Measurements from ENCODE around the gene SCNN1G.

The SCNN1G gene

GRCh38 chr16:23156946-23157460 lies 25.5 kb upstream of the SCNN1G start:
- no peak for TF ChIP-seq CTCF (IDR thresholded peaks at IDR 0.05; ENCODE audit: insufficient read depth, low read length, missing control alignments)
- CTCF ChIA-PET: no interaction called here
- POLR2A ChIA-PET: no interaction called here
- no peak for DNase-seq (ENCODE audit: low read depth, low spot score)
- H3K4me3 ChIP-seq (ENCODE audit: low read depth, low read length): no peak overlapping the region

GRCh38 chr16:23158114-23158513 lies 24.4 kb upstream of the SCNN1G start:
- no peak for DNase-seq (ENCODE audit: low read depth, low spot score)
- H3K4me3 ChIP-seq (ENCODE audit: low read depth, low read length): no peak overlapping the region
- TF ChIP-seq CTCF (IDR thresholded peaks at IDR 0.05; ENCODE audit: insufficient read depth, low read length, missing control alignments): no peak
- POLR2A ChIA-PET: no interaction called here
- CTCF ChIA-PET: no interaction called here

GRCh38 chr16:23160082-23160481 lies 22.5 kb upstream of the SCNN1G start:
- ChIA-PET POLR2A (no interaction called here), CTCF (no interaction called here)
- TF ChIP-seq CTCF (IDR thresholded peaks at IDR 0.05; ENCODE audit: insufficient read depth, low read length, missing control alignments): no peak

GRCh38 chr16:23160574-23160973 lies 22.0 kb upstream of the SCNN1G start:
- DNase-seq (ENCODE audit: low read depth, low spot score): no peak
- POLR2A ChIA-PET: no interaction called here
- H3K4me3 ChIP-seq (ENCODE audit: low read depth, low read length): no peak overlapping the region
- CTCF ChIA-PET: interaction anchor here (0.9 kb wide), 1 partner anchor 21 kb away, joined by 4 read pairs; no protein-coding TSS in a partner anchor
- TF ChIP-seq CTCF (IDR thresholded peaks at IDR 0.05; ENCODE audit: insufficient read depth, low read length, missing control alignments): no peak

More at GRCh38 chr16:23160082-23160481, 22.5 kb upstream of the SCNN1G start:
- no peak overlapping the region for H3K4me3 ChIP-seq (ENCODE audit: low read depth, low read length)
- DNase-seq (ENCODE audit: low read depth, low spot score): no peak

GRCh38 chr16:23163921-23164320 lies 18.6 kb upstream of the SCNN1G start:
- POLR2A ChIA-PET: no interaction called here
- no peak overlapping the region for H3K4me3 ChIP-seq (ENCODE audit: low read depth, low read length)
- DNase-seq (ENCODE audit: low read depth, low spot score): no peak
- no peak for TF ChIP-seq CTCF (IDR thresholded peaks at IDR 0.05; ENCODE audit: insufficient read depth, low read length, missing control alignments)
- CTCF ChIA-PET: no interaction called here

- H3K4me3 ChIP-seq (ENCODE audit: low read depth, low read length): no peak overlapping the region
- no peak for DNase-seq (ENCODE audit: low read depth, low spot score)
- no peak for TF ChIP-seq CTCF (IDR thresholded peaks at IDR 0.05; ENCODE audit: insufficient read depth, low read length, missing control alignments)
- POLR2A ChIA-PET: no interaction called here
- CTCF ChIA-PET: interaction anchor here (2.2 kb wide), 1 partner anchor 270 kb away, joined by 9 read pairs; no protein-coding TSS in a partner anchor
Observed at GRCh38 chr16:23164736-23165135, 17.8 kb upstream of the SCNN1G start.

All from AG04449 (cell line).